Measurements from ENCODE around the gene RAX. TPM values are rescaled to one million over a fixed set of nuclear protein-coding genes. Genes with fewer than 3 reads are reported as not detected.

Gene RAX
- total and polyA plus RNA-seq, 2 donors (not counting 1 experiment from before 2014, with no cell fraction given), result not detected

DNA sequence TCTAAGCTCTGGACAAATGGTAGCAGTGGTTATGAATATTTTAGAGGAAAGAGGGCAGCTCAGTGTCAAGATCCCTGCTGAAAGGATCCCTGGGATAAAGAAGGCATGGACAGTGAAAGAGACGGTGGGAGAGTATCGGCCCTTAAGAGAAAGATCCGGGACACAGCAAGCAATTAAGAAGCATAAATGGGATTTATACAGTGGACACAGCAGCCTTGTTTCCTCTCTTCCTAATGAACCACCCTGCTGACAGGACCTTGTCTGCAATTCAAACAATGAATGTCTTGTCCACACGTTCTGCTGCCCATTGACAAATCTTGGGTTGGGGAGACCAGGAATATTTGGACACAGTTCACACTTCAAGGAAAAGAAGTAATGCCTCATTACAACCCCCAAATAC is 28.7 kb upstream of the RAX start:
- no peaks in the 10 kb centered on the region for H3K9me3 Mint-ChIP-seq (ENCODE audit: insufficient read depth)
- POLR2A ChIA-PET, result no interaction called here
- no peaks in the 10 kb centered on the region for H3K79me2 ChIP-seq (ENCODE audit: control insufficient read depth, insufficient read depth, low read length)
- H4K20me1 ChIP-seq (ENCODE audit: control insufficient read depth, insufficient read depth, low read length, poor library complexity, severe bottlenecking), result no peaks in the 10 kb centered on the region
- no peaks in the 10 kb centered on the region for H3K4me1 Mint-ChIP-seq
- no peak overlapping the region for H3K27ac Mint-ChIP-seq
- ATAC-seq (ENCODE audit: low read depth), result no peak
- H3K36me3 ChIP-seq (replicated peaks in 1 of 2; ENCODE audit: control extremely low read depth in 1 of 2, control insufficient read depth in 1 of 2, extremely low read depth in 1 of 2, insufficient read depth in 2 of 2, low read length in 1 of 2), result no peaks in the 10 kb centered on the region
- intact Hi-C loops (cut with micrococcal nuclease), result no loop called here
- 100% methylated on average over 3 of the region's 4 CpGs for WGBS (ENCODE audit: insufficient coverage)
- H3K4me1 ChIP-seq (ENCODE audit: control insufficient read depth in 2 of 2, insufficient read depth in 2 of 2, low read length in 2 of 2), result no peaks in the 10 kb centered on the region
- no peak for TF ChIP-seq EZH2 (IDR thresholded peaks at IDR 0.05; ENCODE audit: borderline replicate concordance, insufficient read depth, low read depth, low read length, poor library complexity, severe bottlenecking)
- TF ChIP-seq, protein P1, sequence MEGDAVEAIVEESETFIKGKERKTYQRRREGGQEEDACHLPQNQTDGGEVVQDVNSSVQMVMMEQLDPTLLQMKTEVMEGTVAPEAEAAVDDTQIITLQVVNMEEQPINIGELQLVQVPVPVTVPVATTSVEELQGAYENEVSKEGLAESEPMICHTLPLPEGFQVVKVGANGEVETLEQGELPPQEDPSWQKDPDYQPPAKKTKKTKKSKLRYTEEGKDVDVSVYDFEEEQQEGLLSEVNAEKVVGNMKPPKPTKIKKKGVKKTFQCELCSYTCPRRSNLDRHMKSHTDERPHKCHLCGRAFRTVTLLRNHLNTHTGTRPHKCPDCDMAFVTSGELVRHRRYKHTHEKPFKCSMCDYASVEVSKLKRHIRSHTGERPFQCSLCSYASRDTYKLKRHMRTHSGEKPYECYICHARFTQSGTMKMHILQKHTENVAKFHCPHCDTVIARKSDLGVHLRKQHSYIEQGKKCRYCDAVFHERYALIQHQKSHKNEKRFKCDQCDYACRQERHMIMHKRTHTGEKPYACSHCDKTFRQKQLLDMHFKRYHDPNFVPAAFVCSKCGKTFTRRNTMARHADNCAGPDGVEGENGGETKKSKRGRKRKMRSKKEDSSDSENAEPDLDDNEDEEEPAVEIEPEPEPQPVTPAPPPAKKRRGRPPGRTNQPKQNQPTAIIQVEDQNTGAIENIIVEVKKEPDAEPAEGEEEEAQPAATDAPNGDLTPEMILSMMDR (IDR thresholded peaks at IDR 0.05), result no peak
- H3K4me3 ChIP-seq (ENCODE audit: control extremely low read depth in 1 of 5, extremely low read depth in 1 of 5, insufficient read depth in 1 of 5, low read depth in 2 of 5, low read length in 4 of 5), result no peak overlapping the region
- DNase-seq, result no peak
- no peak overlapping the region for H3K27ac ChIP-seq (ENCODE audit: low read length in 2 of 2)
- H3K27me3 Mint-ChIP-seq, result peaks cover 42% of the 10 kb centered on the region
- peaks cover 0 to 15% (median 5%) of the 10 kb centered on the region in 4 experiments for H3K27me3 ChIP-seq (replicated peaks in 1 of 4; ENCODE audit: control extremely low read depth in 1 of 4, control insufficient read depth in 3 of 4, insufficient read depth in 4 of 4, low read length in 3 of 4)
- CTCF ChIA-PET, result interaction anchor here (2.9 kb wide), 1 partner anchor 101 kb away, joined by 15 read pairs; no protein-coding TSS in a partner anchor
- no peaks in the 10 kb centered on the region for H3K9me3 ChIP-seq (ENCODE audit: control extremely low read depth in 1 of 3, control insufficient read depth in 2 of 3, insufficient read depth in 1 of 3, low read length in 2 of 3)
- no peak overlapping the region for H3K4me2 ChIP-seq (replicated peaks; ENCODE audit: low read depth, low read length, poor library complexity, severe bottlenecking)
- H3K4me3 Mint-ChIP-seq, result no peak overlapping the region
- H2AFZ ChIP-seq (ENCODE audit: insufficient read depth, low read depth, low read length, poor library complexity, severe bottlenecking), result no peak overlapping the region
- H3K9ac ChIP-seq (ENCODE audit: low read length), result no peak overlapping the region

DNA sequence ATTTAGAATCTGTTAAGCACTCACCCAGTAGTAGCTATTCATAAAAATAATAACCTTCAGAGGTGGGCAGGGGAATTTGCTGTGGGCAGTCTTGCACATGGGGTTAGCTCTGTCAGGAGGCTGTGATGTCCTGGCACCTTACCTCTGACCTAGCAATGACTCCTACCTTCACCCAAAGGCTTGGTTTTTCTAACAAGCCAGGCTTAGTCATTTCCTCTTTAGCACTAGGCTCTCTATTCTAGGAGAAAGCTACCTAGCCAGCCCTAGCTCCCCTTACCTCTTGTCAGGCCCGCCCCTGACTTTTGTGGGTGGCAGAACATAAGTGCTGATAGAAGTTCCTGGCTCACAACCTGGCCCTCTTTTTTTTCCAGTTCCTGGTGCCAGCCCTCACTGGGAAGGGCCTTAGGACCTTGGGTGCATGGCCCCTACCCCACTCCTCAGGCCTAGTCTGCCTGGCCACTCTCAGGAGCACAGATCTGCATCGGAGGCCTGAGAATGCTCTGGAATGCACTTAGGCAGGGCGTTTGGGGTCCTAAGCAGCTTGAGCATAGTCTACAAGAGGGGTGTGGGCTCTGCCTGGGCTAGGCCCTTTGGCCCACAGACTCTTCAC is 27.5 kb upstream of the RAX start:
- POLR2A ChIA-PET, result no interaction called here
- peaks cover 36% of the 10 kb centered on the region for H3K27me3 Mint-ChIP-seq
- H3K4me2 ChIP-seq (replicated peaks; ENCODE audit: low read depth, low read length, poor library complexity, severe bottlenecking), result no peak overlapping the region

More for the DNA sequence above, 27.5 kb upstream of the RAX start:
- Histone ChIP-seq H4K20me1 (ENCODE audit: control insufficient read depth, insufficient read depth, low read length, poor library complexity, severe bottlenecking) (no peaks in the 10 kb centered on the region), H3K36me3 (replicated peaks in 1 of 2; ENCODE audit: control extremely low read depth in 1 of 2, control insufficient read depth in 1 of 2, extremely low read depth in 1 of 2, insufficient read depth in 2 of 2, low read length in 1 of 2) (no peaks in the 10 kb centered on the region), H3K27me3 (replicated peaks in 1 of 4; ENCODE audit: control extremely low read depth in 1 of 4, control insufficient read depth in 3 of 4, insufficient read depth in 4 of 4, low read length in 3 of 4) (peaks cover 0 to 12% (median 1%) of the 10 kb centered on the region in 4 experiments), H3K9ac (ENCODE audit: low read length) (no peak overlapping the region), H3K27ac (ENCODE audit: low read length in 2 of 2) (no peak overlapping the region), H3K9me3 (ENCODE audit: control extremely low read depth in 1 of 3, control insufficient read depth in 2 of 3, insufficient read depth in 1 of 3, low read length in 2 of 3) (no peaks in the 10 kb centered on the region), H2AFZ (ENCODE audit: insufficient read depth, low read depth, low read length, poor library complexity, severe bottlenecking) (no peak overlapping the region), H3K79me2 (ENCODE audit: control insufficient read depth, insufficient read depth, low read length) (no peaks in the 10 kb centered on the region), H3K4me1 (ENCODE audit: control insufficient read depth in 2 of 2, insufficient read depth in 2 of 2, low read length in 2 of 2) (no peaks in the 10 kb centered on the region), H3K4me3 (ENCODE audit: control extremely low read depth in 1 of 5, extremely low read depth in 1 of 5, insufficient read depth in 1 of 5, low read depth in 2 of 5, low read length in 4 of 5) (no peak overlapping the region)
- Mint-ChIP-seq H3K4me3 (no peak overlapping the region), H3K9me3 (ENCODE audit: insufficient read depth) (no peaks in the 10 kb centered on the region), H3K27ac (no peak overlapping the region), H3K4me1 (no peaks in the 10 kb centered on the region)
- 77% methylated on average over 3 of the region's 3 CpGs for WGBS (ENCODE audit: insufficient coverage)
- CTCF ChIA-PET, result interaction anchor here (0.8 kb wide), 2 partner anchors 24 to 101 kb away, joined by 3 read pairs; no protein-coding TSS in a partner anchor
- no peak for DNase-seq
- no peak for ATAC-seq (ENCODE audit: low read depth)
- TF ChIP-seq, protein P1 (IDR thresholded peaks at IDR 0.05), result no peak
- no peak for TF ChIP-seq EZH2 (IDR thresholded peaks at IDR 0.05; ENCODE audit: borderline replicate concordance, insufficient read depth, low read depth, low read length, poor library complexity, severe bottlenecking)
- intact Hi-C loops (cut with micrococcal nuclease), result no loop called here
